ENCODE results near the gene ADAT3.

The ADAT3 gene

DNA sequence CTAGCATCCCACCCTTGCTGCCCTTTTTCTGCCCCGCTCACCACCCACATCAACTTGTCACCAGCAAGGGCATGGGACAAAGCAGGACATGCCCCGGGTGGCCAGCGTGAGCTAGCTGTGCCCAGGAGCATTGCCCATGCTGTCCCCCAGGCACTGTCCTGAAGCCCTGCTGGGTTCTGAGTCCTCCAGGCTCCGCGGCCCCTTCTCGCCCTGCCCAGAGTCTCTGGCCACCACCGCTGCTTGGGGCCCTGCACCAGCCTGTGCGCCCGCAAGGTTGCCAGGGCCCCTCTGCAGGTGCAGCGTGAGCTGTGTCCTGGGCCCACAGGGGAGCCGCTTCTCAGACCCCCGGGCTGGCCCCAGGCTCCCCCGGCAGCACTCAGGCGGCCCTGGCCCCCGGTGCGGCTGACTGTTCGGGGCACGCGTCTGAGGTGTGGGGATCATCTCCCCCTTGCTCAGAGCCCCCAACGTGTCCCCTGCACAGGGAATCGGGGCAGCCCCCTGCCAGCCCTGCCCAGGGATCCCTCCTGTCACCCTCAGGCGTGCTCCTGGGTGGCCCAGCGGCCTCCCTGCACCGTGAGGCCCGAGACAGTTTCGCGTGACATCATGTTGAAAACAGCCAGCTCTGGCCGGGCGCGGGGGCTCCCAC, 39.8 kb downstream of the ADAT3 start:
- no peak overlapping the region for H3K4me3 Mint-ChIP-seq
- no peak for DNase-seq (ENCODE audit: low spot score in 2 of 2)
- ATAC-seq: no peak
- peaks cover 49% of the 10 kb centered on the region for H3K4me1 Mint-ChIP-seq
- H3K27ac Mint-ChIP-seq: no peak overlapping the region
- H3K9me3 Mint-ChIP-seq: no peaks in the 10 kb centered on the region
- peaks cover 41% of the 10 kb centered on the region for H3K36me3 Mint-ChIP-seq

DNA sequence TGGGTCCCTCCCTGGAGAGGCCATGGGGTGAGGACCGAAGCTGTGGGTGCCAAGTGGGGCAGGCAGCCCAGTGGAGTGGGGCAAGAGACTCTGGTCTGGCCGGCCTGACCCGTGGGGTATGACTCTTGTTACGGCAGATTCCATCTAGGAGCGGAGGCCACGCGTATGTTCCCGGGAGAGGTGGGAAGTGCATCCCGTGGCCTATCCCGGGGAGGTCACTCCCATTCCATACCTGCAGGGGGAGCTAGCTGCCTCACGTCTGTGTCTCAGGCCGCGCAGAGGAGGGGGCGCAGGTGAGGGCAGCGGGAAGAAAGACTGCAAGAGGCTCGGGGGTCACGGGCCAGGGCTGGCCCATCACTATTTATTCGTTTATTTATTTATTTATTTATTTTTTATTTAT, 40.7 kb downstream of the ADAT3 start:
- DNase-seq (ENCODE audit: low spot score in 2 of 2): no peak
- H3K4me1 Mint-ChIP-seq: peaks cover 52% of the 10 kb centered on the region

DNA sequence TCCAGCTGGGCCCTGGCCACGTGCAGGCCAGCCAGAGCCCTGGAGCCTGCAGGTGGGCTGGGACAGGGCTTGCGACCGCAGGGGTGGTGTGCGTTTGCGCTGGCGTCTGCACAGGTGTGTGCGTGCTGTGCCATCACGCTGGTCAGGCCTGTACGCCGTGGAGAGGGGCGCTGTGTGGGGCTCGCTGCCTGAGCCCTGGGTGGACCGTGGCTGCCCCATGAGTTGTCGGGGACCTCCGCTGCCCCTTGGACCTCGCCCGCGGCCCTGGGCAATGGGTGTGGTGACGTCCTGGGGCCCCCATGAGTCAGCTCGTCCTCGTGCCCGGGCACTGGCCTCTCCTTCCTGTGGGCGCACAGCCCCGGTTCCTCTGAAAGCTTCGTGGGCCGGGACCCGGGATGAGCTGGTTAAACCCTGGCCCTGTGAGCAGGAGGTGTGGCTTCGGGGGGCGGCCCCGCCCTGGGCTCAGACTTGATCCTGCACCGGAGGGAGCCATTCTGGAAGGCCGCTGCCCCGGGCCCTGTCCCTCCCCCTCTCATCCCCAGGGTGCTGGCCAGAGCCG, 42.5 kb downstream of the ADAT3 start:
- Mint-ChIP-seq H3K27ac (no peak overlapping the region), H3K4me1 (peaks cover 50% of the 10 kb centered on the region), H3K4me3 (no peak overlapping the region), H3K36me3 (peaks cover 45% of the 10 kb centered on the region), H3K9me3 (no peaks in the 10 kb centered on the region)
- DNase-seq (ENCODE audit: low spot score in 2 of 2) (no peak), ATAC-seq (no peak)

More for the DNA sequence above, 40.7 kb downstream of the ADAT3 start:
- H3K4me3 Mint-ChIP-seq: no peak overlapping the region
- no peak for ATAC-seq
- no peaks in the 10 kb centered on the region for H3K9me3 Mint-ChIP-seq
- H3K36me3 Mint-ChIP-seq: peaks cover 41% of the 10 kb centered on the region
- H3K27ac Mint-ChIP-seq: no peak overlapping the region

DNA sequence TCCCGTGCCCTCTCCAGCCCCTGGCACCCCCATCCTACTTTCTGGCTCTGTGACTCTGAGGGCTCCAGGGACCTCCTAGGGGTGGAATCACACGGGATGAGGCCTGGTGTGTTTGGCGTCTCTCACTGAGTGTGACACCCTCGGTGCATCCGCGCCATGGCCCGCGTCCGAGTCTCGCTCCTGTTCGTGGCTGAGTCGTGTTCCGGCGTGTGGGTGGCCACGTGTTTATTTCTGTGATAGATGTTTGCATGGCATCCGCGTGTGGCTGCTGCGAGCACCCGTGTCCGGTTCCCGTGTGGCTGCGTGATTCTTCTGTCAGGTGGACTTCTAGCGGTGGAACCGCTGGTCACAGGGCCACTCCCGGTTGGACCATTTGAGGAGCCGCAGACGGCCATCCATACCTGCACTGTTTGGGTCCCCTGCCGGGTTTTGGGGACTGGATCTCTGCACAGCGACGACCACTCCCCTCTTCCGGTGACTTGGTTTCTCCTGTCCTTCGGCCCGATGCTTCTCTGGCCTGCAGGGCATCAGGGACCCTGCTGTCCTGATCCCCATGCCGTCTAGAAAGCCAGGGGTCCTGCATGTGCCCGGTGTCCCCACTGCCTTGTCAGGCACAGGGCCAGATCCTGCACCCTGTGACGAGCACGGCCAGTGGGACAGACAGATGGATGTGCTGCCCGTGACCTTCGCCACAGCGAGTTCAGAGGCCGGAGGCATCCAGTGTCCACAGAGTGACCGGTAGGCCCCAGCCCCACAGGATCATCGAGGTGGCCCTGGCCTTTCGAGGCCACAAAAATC, 44.3 kb downstream of the ADAT3 start:
- Mint-ChIP-seq H3K4me3 (no peak overlapping the region), H3K4me1 (peaks cover 32% of the 10 kb centered on the region), H3K36me3 (peaks cover 47% of the 10 kb centered on the region), H3K27ac (no peak overlapping the region), H3K9me3 (no peaks in the 10 kb centered on the region)
- DNase-seq (ENCODE audit: low spot score in 2 of 2): no peak
- ATAC-seq: no peak

DNA sequence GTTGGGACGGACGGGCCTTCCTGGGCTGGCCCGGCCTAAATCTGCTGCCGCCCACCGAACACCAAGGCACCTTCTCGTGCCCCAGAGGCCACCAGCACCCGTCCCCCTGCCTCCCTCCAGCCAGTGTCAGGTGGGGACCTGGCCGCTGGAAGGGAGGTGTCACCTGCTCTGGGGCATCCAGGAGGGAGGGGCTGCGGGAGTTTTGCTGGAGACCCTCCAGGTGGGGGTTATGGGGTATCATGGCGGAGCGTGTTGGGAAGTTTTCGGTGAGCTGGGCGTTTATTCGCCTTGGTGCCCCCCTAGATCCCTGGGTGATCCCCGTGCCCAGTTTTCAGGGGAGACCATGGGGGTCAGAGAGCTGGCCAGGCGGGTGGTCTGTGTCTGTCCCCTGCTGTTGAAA, 45.4 kb downstream of the ADAT3 start:
- Mint-ChIP-seq H3K4me3 (no peak overlapping the region), H3K36me3 (peaks cover 54% of the 10 kb centered on the region), H3K27ac (peak overlapping the region; percentile 43), H3K9me3 (no peaks in the 10 kb centered on the region), H3K4me1 (peaks cover 24% of the 10 kb centered on the region)
- no peak for DNase-seq (ENCODE audit: low spot score in 2 of 2)
- no peak for ATAC-seq

DNA sequence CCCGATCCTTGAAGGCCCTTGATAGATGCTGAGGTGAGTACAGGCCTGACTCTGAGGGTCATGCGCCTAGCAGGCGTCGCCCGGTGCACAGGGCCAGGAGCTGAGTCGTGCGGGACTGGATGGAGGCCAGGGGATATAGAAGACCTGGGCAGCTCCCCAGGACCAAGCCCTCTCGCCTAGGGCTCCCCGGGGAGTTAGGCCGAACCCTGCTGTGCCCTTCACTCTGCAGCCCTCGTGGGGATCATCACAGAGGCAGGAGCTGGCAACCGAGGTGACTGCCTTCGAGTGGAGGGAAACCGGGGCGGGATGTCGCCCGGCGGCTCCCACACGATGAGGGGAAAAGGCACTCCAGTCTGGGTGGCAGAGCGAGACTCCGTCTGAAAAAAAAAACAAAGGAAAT, 47.4 kb downstream of the ADAT3 start:
- Mint-ChIP-seq H3K4me1 (peaks cover 33% of the 10 kb centered on the region), H3K4me3 (no peak overlapping the region), H3K9me3 (no peaks in the 10 kb centered on the region), H3K27ac (no peak overlapping the region), H3K36me3 (peaks cover 46% of the 10 kb centered on the region)
- ATAC-seq: no peak
- DNase-seq (ENCODE audit: low spot score in 2 of 2): no peak

DNA sequence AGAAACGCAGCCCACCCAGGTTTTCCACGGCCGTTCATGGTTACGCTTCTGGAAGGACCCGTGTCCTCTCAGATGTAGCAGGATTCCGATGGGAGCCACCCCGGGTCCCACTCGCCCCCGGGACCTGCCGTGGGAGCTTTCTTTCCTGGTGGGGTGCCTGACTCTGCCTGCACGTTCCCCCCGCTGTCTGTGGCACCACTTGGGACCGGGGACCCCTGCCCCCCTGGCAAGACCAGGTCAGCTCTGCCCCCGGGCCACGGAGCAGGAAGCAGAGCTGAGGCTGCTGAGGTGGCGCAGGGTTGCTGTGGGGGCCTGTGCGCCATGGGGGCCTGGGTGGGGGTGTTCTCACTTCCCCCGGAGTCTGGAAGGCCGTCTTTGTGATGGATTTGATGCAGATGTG, 47.8 kb downstream of the ADAT3 start:
- Mint-ChIP-seq H3K4me3 (no peak overlapping the region), H3K36me3 (peaks cover 46% of the 10 kb centered on the region), H3K4me1 (peaks cover 33% of the 10 kb centered on the region), H3K27ac (no peak overlapping the region), H3K9me3 (no peaks in the 10 kb centered on the region)
- no peak for ATAC-seq
- no peak for DNase-seq (ENCODE audit: low spot score in 2 of 2)

DNA sequence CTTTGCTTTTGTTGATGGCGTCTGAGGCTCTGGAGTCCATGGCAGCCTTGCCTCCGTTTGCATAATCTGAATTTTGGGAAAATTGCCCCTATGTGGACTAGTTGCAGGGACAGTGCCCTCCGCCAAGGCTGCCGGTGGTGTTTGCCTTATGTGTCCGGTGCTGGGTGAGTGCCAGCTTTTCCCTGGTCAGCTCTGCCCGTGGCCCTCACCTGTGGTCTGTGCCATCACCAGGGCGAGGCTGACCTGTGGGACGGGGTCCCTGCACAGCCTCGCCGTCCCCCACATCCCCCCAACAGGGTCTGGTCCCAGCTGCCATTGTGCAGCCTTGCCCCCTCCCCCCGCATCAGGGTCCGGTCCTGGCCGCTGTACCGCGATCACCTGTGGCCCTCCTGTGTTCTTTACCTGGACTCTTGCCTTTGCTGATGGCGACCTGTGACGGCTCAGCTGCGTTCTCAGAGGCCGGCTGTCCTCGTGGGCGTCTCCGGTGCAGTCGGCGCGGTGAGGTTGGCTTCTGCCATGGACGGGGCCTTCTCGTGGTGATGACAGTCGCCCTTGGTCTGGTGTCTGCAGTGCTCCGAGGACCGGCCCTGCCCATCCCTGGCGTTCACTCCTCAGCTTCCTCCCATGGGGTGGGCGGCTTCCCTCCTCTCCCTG, 48.4 kb downstream of the ADAT3 start:
- Mint-ChIP-seq H3K36me3 (peaks cover 46% of the 10 kb centered on the region), H3K4me1 (peaks cover 31% of the 10 kb centered on the region), H3K27ac (no peak overlapping the region), H3K4me3 (no peak overlapping the region), H3K9me3 (no peaks in the 10 kb centered on the region)
- DNase-seq (ENCODE audit: low spot score in 2 of 2) (no peak), ATAC-seq (no peak)

DNA sequence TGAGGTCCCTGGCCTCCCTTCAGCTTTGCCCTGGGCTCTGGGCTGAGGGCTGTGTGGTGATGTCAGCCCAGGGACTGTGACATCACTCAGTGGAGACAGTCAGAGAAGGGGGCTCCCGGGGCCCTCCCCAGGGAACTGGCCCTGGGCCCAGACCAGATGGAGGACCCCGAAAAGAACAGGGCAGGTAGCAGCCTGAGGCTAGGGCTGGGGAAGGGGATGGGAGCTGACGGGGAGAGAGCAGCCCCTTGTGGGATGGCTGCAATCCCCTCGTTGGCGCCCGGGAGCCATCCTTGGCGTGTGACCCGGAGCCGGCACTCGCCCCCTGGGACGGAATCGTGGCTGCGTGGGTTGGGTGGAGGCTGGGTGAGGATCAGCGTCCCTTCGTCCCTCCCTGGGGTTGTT, 49.3 kb downstream of the ADAT3 start:
- Mint-ChIP-seq H3K9me3 (no peaks in the 10 kb centered on the region), H3K4me1 (peaks cover 21% of the 10 kb centered on the region), H3K4me3 (no peak overlapping the region), H3K36me3 (peaks cover 39% of the 10 kb centered on the region), H3K27ac (no peak overlapping the region)
- ATAC-seq (no peak), DNase-seq (ENCODE audit: low spot score in 2 of 2) (no peak)

DNA sequence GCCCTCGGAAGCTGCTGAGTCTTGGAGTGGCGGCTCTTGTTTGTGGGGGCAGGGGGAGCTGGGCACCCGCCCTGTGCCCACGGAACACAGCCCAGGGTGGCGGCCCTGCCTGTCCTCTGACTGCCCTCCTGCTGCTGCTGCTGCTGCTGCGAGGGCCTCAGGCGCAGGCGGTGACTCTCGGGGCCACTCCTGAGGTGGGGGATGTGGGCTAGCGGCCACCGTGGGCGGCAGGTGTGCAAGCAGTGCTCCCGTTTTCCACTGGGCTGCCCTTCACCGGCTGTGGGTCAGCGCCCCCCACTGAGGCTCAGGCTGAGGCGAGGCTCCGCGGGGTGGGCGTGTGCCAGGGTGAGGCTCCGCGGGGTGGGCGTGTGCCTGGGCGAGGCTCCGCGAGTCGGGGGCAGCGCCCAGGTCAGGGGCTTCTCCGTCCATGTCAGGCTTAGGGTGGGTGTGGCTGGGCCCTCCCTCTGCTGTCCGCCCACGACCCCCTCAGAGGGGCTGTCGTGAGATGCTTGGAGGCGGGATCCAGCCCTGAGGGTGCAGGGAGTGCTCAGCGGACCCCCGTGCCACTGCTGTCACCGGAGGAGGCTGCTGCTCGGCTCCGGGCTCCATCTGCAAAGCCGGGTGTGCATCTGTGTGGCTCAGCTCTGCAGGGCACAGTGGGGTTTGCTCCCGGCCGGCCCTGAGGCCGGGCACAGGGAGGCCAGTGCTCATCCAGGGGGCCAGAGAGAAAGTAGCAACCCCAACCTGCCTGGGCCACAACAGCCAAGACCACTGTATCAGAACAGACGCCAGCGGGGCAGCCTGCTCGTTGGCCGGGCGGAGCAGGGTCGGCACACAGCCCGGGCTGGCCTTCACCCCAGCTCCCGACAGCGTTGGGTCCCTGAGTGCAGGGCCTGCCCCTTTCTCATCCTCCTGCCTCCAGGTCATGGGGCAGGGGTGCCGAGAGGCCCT, 50.2 kb downstream of the ADAT3 start:
- no peak for ATAC-seq
- Mint-ChIP-seq H3K4me3 (no peak overlapping the region), H3K36me3 (peaks cover 30% of the 10 kb centered on the region), H3K27ac (no peak overlapping the region), H3K9me3 (no peaks in the 10 kb centered on the region), H3K4me1 (peaks cover 26% of the 10 kb centered on the region)
- DNase-seq (ENCODE audit: low spot score in 2 of 2): no peak

DNA sequence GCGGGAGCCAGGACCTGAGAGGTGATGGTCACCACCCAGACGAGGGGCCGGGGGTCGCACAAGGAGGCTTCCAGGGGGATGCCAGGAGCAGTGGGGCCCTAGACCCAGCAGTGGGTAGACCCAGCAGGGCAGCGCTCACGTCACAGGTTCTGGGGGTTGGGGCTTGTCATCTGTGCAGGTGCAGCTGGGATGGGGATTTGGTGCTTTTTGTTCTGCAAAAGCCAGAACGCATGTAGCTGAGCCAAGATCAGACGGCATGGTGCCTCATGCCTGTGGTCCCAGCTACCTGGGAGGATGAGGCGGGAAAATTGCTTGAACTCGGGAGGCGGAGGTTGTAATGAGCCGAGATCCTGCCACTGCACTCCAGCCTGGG, 50.9 kb downstream of the ADAT3 start:
- no peak for ATAC-seq
- Mint-ChIP-seq H3K36me3 (peaks cover 24% of the 10 kb centered on the region), H3K4me3 (no peak overlapping the region), H3K4me1 (peaks cover 28% of the 10 kb centered on the region), H3K27ac (peak overlapping the region; percentile 14), H3K9me3 (no peaks in the 10 kb centered on the region)
- no peak for DNase-seq (ENCODE audit: low spot score in 2 of 2)

DNA sequence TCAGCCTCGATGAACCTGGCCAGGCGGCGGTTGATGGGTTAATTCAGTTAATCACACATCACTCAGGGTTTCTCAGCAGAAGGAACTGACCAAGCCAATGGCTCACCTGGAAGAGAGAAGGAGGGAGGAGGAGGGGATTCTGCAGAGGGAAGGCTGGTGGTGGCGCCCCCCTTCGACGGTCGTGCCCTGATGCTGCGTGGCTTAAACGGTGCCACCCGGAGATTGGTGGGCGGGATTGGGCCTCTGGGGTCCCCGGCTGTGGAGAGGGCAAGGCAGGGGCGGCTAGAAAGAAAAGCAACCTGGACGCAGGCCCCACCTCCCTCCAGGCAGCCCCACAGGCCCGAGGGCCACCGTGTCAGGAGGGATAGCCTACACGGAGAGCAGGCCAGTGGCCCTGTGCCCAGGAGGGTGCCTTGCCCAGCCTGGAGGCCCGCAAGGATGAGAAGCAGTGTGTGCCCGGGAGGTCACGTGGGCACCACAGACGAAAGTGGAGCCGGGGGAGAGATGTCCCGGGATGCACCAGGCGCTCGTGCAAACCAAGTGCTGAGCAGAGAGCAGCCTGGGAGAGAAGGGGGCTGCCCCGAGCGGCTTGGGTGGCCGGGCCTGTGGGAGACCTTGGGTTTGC, 51.8 kb downstream of the ADAT3 start:
- Mint-ChIP-seq H3K9me3 (no peaks in the 10 kb centered on the region), H3K36me3 (peaks cover 24% of the 10 kb centered on the region), H3K4me1 (peaks cover 36% of the 10 kb centered on the region), H3K4me3 (no peak overlapping the region), H3K27ac (peak overlapping the region; percentile 14)
- no peak for DNase-seq (ENCODE audit: low spot score in 2 of 2)
- ATAC-seq: no peak

DNA sequence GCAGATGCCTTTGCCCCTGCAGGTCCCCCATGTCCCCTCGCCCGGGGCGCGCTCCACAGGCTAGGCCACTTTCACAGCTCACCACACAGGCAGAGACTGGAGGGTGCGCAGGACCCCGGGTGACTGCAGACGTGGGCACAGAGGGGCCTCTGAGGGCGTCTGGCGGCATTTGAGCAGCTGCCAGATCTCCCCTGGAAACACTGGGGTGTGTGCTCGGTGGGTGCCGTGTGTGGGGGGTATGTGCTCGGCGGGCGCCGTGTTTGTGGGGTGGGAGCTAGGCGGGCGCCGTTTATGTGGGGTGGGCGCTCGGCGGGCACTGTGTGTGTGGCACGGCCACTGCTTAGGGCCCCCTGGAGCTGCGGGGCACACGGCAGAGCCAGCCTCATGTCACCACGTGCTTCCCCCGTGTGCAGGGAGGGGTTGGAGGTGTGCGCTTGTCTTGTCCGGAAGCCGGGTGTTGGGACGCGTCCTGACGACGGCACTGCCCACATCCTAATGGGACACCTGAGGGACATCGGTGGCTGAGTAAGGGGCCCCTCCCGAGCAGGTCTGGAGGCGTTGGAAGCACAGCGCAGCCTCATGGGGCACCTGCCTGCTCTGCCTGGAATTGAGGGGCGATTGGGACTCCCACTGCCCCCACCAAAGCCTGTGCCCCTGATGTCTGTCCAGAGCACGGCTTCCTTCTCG, 52.5 kb downstream of the ADAT3 start:
- DNase-seq (ENCODE audit: low spot score in 2 of 2): no peak
- no peak overlapping the region for H3K4me3 Mint-ChIP-seq
- H3K36me3 Mint-ChIP-seq: peaks cover 18% of the 10 kb centered on the region
- peaks cover 39% of the 10 kb centered on the region for H3K4me1 Mint-ChIP-seq
- no peaks in the 10 kb centered on the region for H3K9me3 Mint-ChIP-seq
- ATAC-seq: no peak
- no peak overlapping the region for H3K27ac Mint-ChIP-seq

All from stimulated activated effector memory CD8-positive, alpha-beta T cell treated with anti-CD3 and anti-CD28 coated beads, Interleukin-12 subunit alpha, Interleukin-12 subunit beta, amount 100 ng/mL, for 72 hours (primary cell).